ENCODE measurements around the gene TPM1. TPM values are rescaled to one million over a fixed set of nuclear protein-coding genes. Genes with fewer than 3 reads are reported as not detected.

Gene TPM1
- total and polyA plus RNA-seq, 2 of the 4 experiments (the other 2 are of a cell fraction): 661 to 1,623 TPM

GRCh38 chr15:63063164-63063756 is 20.7 kb downstream of the TPM1 start:
- H4K8ac ChIP-seq (ENCODE audit: low read depth in 2 of 2, low read length in 2 of 2): no peak overlapping the region
- H2BK120ac ChIP-seq (ENCODE audit: low read depth, low read length): no peak overlapping the region
- no peak overlapping the region; the same call in 1 of the 2 replicates for H3K27ac ChIP-seq (ENCODE audit: insufficient read depth, low read length)
- H3K9me3 ChIP-seq (ENCODE audit: control insufficient read depth, insufficient read depth, low read length): no peaks in the 10 kb centered on the region
- BruUV-seq (replicated peaks): no TSS peak
- no peak overlapping the region for H2AK9ac ChIP-seq (replicated peaks; ENCODE audit: low read depth, low read length, poor library complexity)
- H3K23ac ChIP-seq (ENCODE audit: low read depth, low read length): no peak overlapping the region
- no peak overlapping the region for H3K4me3 ChIP-seq (ENCODE audit: insufficient read depth, low read depth, low read length)
- dilution Hi-C loops (cut with HindIII; ENCODE audit: low sequenced_read_pairs, unreplicated experiment): no loop called here
- no peaks in the 10 kb centered on the region for H3K27me3 ChIP-seq (ENCODE audit: control insufficient read depth, insufficient read depth, low read length)
- H2BK20ac ChIP-seq (ENCODE audit: low read depth, low read length): no peak overlapping the region
- peaks cover 83% of the 10 kb centered on the region for H4K20me1 ChIP-seq (ENCODE audit: insufficient read depth, low read length)
- CTCF ChIA-PET: interaction anchor here (1.2 kb wide), 1 partner anchor 281 kb away, joined by 3 read pairs; no protein-coding TSS in a partner anchor
- no peak for DNase-seq
- no peak overlapping the region for H3K4me2 ChIP-seq (ENCODE audit: low read depth, low read length)
- H3K4ac ChIP-seq (ENCODE audit: low read depth, low read length): no peak overlapping the region
- intact Hi-C loops (cut with micrococcal nuclease): no loop called here
- in situ Hi-C loops (cut with MboI; ENCODE audit: low sequenced_read_pairs): no loop called here
- H3K18ac ChIP-seq (ENCODE audit: low read depth, low read length): no peak overlapping the region
- H2BK15ac ChIP-seq (ENCODE audit: low read depth, low read length): no peak overlapping the region
- no peak overlapping the region for H2AK5ac ChIP-seq (ENCODE audit: low read depth, low read length)
- peaks cover 39 to 82% of the 10 kb centered on the region in 2 experiments for H3K79me1 ChIP-seq (ENCODE audit: low read depth in 1 of 2, low read length in 2 of 2)
- POLR2A ChIA-PET (ENCODE audit: unreplicated experiment): no interaction called here
- WGBS, 2 experiments (ENCODE audit: extremely low coverage in 2 of 2, insufficient read length in 1 of 2): 100% methylated on average over 1 of the region's 2 CpGs; no CpG with 5 or more reads in 1 of the 2 experiments
- H3K9me1 ChIP-seq (ENCODE audit: insufficient read depth, low read length): peaks cover 28% of the 10 kb centered on the region
- H3K9ac ChIP-seq (ENCODE audit: low read depth, low read length): no peak overlapping the region
- H3K14ac ChIP-seq (replicated peaks; ENCODE audit: low read depth, low read length): no peak overlapping the region
- no peak overlapping the region for H4K5ac ChIP-seq (ENCODE audit: low read depth, low read length)
- no peak overlapping the region for H2AFZ ChIP-seq (replicated peaks; ENCODE audit: low read length, poor library complexity)
- H3K36me3 ChIP-seq (ENCODE audit: control insufficient read depth, insufficient read depth, low read length): peaks cover 73% of the 10 kb centered on the region
- no peak overlapping the region for H4K91ac ChIP-seq (ENCODE audit: insufficient read depth, low read depth, low read length)
- ATAC-seq (ENCODE audit: low read depth): no peak
- no peak for TF ChIP-seq RAD21 (IDR thresholded peaks at IDR 0.05; ENCODE audit: low read length)
- TF ChIP-seq MXI1 (IDR thresholded peaks at IDR 0.05; ENCODE audit: borderline replicate concordance, low read depth, low read length): no peak
- TF ChIP-seq, protein P1, sequence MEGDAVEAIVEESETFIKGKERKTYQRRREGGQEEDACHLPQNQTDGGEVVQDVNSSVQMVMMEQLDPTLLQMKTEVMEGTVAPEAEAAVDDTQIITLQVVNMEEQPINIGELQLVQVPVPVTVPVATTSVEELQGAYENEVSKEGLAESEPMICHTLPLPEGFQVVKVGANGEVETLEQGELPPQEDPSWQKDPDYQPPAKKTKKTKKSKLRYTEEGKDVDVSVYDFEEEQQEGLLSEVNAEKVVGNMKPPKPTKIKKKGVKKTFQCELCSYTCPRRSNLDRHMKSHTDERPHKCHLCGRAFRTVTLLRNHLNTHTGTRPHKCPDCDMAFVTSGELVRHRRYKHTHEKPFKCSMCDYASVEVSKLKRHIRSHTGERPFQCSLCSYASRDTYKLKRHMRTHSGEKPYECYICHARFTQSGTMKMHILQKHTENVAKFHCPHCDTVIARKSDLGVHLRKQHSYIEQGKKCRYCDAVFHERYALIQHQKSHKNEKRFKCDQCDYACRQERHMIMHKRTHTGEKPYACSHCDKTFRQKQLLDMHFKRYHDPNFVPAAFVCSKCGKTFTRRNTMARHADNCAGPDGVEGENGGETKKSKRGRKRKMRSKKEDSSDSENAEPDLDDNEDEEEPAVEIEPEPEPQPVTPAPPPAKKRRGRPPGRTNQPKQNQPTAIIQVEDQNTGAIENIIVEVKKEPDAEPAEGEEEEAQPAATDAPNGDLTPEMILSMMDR (conservative IDR thresholded peaks at IDR 0.05; ENCODE audit: low read depth, low read length): no peak
- TF ChIP-seq CEBPB (IDR thresholded peaks at IDR 0.05; ENCODE audit: low read depth, low read length): no peak
- peak; percentile 46; the same call in 1 of the 2 replicates for TF ChIP-seq POLR2A (IDR thresholded peaks at IDR 0.05; ENCODE audit: low read depth, low read length)
- no peak for TF ChIP-seq MAZ (IDR thresholded peaks at IDR 0.05; ENCODE audit: borderline replicate concordance, low read depth, low read length)
- no peak for TF ChIP-seq MAFK (IDR thresholded peaks at IDR 0.05; ENCODE audit: low read depth, low read length)
- H3K56ac ChIP-seq (ENCODE audit: extremely low read depth, insufficient read depth, low read length): no peak overlapping the region
- H2BK5ac ChIP-seq (ENCODE audit: low read depth, low read length, poor library complexity, severe bottlenecking): peak overlapping the region; percentile 70
- H3K4me1 ChIP-seq (ENCODE audit: control insufficient read depth, insufficient read depth, low read length): peaks cover 28% of the 10 kb centered on the region
